NK-92 (cell line): ENCODE measurements around the gene NUDT1.
"Not testable (repeated sequence)": the region's sequence is repeated elsewhere in the genome, so short reads cannot be mapped to it uniquely, and the experiment has no call there.

Source experiments
- DNase-seq: peaks from one replicate; lab custom pipeline; 2025; ENCODE audit not compliant: unreplicated experiment; lab: John Stamatoyannopoulos, UW

The NUDT1 gene

DNA sequence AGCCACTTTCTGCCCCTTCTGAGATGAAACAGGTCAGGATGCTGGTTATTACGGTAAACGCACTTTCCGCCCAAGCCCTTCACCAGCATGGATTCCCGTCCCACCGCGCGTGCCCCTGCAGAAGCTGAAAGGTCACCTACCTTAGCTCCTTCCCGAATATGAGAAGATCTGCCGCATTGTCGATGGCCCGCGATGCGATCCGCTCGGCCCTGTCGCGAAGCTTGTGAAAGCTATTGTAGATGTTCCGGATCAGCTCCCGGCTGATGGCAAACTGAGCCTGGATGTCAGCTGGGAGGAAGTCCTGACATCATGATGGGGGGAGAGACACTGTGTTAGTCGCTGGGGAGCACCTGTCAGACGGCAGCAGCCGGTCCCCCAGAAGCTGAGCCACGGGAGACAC is 22.1 kb downstream of the NUDT1 start:
- no peak for DNase-seq

DNA sequence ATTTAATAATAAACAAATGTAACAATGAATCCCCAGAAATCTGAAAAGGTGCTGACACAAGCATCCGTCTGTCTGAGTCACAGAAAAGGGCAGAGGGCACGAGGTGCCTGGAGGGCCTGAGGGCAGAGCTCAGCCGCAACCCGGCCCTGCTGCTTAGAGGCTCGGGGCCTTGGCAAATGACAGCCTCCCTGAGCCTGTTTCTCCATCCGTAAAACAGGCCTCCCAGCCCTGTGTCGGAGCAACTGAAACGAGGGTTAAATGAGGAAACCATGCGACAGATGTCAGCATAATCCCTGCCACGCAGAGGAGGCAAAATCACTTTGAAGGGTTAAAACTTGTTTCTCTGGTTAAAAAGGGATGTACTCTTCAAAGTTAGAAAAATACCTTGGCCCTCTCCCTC is 24.9 kb downstream of the NUDT1 start:
- no peak for DNase-seq

DNA sequence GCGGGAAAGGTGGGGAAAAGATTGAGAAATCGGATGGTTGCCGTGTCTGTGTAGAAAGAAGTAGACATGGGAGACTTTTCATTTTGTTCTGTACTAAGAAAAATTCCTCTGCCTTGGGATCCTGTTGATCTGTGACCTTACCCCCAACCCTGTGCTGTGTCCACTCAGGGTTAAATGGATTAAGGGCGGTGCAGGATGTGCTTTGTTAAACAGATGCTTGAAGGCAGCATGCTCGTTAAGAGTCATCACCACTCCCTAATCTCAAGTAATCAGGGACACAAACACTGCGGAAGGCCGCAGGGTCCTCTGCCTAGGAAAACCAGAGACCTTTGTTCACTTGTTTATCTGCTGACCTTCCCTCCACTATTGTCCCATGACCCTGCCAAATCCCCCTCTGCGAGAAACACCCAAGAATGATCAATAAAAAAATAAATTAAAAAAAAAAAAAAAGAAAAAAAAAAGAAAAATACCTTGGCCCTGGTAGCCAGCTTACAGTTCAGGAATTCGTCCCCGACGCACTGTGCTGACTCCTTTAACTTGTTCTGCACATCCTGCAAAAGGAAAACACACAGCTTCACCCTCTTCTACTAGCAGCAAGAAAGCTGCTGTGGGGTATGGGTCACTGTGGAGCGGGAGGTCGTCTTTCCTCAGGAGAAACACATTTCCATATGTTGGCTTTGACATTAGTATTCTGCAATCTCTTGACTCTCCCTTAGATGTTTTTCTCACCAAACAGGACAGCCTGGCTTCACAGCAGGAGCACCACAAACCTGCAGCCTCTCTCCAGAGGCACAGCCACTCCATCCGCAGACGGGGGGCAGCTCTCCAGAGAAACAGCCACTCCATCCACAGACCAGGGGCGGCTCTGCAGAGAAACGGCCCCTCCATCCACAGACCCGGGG is 27.3 kb downstream of the NUDT1 start:
- DNase-seq: not testable (repeated sequence)

DNA sequence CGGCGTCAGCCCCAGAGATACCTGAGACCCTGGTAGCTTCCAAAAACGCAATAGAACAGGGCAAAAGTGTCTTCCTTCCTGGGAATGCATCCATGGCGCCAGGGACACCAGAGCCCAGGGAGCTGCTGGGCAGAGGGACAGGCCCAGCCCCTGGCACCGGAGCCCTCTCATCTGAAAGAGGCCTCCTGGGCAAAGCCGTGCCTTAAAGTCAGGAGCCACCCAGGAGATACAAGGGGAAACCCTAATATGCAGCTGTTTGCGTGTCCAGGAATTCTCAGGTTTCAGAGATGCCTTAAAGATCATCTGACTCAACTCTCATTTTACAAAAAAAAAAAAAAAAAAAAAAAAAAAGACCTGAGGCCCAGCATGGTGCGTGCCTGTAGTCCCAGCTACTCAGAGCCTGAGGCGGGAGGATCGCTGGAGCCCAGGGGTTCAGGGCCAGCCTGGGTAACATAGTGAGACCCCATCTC is 28.0 kb downstream of the NUDT1 start:
- no peak for DNase-seq

DNA sequence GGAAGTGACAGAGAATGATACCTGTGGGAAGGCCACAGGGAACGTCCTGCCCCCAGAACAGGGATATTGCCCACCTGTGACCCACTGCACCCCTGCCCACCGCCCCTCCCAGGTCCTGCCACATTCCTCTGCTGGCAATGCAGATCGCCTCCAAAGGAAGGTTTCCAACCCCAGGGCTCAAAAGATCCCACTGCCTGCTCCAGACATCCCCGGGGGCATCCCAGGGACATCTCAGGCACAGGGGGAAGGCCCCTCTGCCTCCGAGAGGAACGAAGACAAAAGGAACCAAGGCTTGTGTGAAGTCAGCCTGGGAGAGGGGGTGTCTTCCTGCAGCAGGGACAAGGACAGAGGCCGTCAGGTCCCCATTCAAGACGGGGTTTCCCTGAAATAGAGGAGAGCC is 28.5 kb downstream of the NUDT1 start:
- no peak for DNase-seq

DNA sequence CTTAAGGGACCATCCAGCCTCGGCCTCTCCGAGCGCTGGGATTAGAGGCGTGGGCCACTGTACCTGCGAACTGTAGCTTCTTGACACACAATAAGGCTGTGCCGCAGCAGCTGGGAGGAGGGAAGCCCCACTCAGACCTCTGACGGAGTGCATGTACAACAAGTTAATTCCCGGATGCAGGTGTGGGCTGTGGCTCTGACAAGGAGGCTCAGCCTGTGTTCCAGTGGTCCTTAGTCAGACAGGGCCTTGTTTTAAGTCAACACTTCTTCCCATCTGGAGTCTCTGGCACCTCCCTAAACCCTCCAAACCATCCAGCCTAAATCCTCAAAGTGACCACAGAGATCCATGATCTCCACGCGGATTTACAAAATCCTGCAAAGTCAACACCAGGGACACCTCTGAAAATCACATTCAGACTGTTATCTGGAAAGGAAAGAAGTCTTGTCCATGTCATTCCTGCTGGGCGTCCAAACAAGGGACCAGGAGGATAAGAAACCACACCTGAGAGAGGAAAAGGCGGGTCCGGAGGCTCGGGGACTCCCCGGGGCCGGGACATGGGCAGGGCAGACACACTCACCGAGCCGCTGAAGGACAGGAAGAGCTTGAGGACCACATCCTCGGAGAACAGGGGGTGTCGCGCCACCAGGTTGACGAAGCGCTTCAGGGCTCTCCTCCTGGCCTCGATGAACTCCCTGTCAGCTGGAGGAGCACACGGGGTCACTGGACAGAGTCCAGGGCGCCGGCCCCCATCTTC is 29.4 kb downstream of the NUDT1 start:
- no peak for DNase-seq

DNA sequence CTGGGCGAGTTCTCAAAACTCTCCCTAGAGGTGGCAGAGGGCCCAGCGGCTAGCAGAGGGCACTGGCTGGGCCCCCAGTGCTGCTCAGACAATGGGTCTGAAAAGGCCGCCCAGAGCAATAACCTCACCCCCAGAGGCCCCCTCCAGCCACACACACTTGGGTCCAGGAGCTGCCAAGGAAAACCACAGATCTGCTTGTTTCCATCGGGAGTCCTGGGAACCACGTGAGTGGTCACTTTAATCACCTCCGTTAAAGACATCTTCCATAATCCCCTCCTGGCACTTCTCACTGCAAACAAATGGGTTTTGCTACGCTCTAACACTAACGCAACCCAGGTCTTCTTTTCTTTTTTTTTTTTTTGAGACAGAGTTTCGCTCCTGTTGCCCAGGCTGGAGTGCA is 30.0 kb downstream of the NUDT1 start:
- no peak for DNase-seq

DNA sequence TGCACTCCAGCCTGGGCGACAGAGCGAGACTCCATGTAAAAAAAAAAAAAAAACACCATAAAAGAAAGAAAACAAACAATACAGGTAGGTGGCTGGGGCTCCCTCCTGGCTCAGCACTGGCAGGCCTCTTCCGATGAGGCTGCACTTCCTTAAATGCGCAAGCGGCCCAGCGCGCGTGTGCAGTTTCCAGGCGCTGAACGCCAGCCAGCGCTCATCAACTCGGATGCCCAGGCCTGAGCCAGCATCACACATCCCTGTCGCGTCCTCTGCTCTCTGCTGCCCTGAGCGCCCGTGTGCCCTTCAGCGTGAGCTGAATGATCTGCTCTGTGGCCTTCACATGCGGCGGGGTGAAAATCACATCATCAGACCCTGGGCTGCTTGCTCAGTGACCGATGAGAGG is 31.8 kb downstream of the NUDT1 start:
- DNase-seq: no peak

DNA sequence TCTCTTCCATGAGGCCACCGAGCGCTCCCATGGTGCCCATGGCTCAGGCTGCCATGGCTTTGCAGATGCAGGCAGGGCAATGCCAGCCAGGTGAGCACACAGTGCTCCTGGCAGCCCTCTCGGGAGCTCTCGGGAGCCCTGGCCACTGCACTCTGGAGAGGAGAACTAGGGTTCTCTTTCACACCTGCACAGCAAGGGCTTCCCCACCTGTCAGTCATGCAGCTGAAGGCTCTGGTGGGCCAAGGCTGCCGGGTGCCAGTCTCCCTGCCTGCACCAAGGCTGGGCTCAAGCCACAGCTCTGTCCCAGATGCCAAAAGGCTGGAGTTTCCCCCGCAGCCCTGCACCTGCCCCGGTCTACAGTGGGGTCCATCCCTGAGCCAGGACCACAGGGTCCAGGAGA is 32.6 kb downstream of the NUDT1 start:
- DNase-seq: no peak

DNA sequence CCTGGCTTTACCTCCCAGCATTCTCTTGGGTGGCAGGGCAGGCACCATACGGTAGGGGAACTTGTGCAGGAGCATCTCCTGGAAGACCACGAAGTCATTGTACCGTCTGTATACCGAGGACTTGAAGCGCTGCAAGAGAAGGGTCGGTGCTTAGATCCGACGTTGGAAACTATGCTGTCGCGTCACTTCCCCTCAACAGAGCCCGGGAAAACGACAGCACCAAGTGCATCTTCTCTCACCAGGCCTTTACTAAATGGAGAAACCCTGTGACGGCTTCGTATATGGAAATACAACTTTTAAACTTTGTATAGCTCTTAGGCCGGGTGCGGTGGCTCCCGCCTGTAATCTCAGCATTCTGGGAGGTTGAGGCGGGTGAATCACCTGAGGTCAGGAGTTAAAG is 33.1 kb downstream of the NUDT1 start:
- DNase-seq: no peak

DNA sequence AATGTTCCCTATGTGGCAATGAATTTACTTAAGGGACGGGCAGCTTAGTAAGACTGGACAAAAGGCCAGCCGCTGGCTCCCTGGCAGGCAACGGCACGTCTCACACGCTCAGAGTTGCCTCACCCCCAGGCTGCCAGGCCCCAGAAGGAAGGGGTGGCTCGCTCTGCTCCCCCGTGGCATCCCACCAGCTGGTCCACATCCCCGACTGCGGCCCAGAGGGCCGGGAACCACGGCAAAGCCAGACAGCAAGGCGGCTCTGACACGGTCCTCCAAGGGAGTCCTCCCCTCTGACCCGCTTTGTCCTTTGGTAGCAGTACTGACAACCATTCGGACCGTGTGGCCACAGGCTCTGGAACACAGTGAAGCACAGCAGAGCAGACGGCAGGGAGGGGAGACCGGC is 34.1 kb downstream of the NUDT1 start:
- DNase-seq: no peak

DNA sequence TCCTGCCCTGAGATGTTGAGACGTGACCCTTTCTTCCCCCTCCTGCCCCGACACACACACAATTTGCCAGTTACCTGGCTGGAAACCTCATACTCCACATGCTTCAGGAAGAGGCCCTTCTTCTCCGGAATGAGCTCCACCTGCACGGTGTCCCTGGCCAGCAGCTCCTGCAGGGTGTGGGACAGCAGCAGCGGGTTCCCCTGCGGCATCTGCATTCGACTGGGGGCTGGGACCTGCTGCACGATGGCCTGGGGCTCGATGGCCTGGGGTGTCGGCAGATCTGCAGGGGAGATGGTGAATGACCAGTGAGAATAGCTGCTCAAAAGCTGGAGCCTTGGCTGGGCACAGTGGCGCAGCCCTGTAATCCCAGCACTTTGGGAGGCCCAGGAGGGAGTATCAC is 36.0 kb downstream of the NUDT1 start:
- no peak for DNase-seq

DNA sequence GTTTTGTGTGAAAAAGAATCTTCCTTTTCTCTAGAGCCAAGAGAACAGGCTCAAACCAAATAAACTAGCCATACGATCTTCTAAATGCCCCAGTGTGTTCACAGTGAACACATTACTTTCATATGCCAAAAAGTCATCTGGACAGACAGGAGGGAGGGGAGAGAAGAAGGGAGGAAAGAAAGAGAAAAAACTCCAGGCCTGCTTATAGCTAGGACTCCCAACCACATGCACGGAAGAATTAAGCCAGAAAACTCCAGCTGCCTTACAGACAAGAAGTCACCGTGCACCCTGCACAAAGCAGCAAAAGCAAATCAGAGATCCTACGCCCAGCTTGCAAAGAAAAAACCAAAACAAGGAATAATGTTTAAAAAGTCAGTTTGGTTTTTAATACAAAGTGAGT is 37.9 kb downstream of the NUDT1 start:
- DNase-seq: no peak

DNA sequence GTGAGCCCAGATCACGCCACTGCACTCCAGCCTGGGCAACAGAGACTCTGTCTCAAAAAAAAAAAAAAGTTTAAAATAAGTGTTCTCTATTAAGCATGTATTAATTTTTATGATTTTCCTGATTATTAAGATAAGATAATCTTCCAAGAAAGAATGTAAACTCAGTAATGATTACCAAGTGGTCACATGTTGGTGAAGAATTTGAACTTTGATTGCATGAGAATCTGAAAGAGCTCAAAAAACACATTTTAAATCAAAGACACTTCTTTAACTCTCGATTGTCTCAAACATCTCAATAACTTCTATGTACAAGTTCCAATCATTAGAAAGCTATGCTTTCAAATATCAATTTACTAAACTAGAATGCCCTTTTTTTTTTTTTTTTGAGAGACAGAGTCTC is 38.4 kb downstream of the NUDT1 start:
- DNase-seq: no peak

DNA sequence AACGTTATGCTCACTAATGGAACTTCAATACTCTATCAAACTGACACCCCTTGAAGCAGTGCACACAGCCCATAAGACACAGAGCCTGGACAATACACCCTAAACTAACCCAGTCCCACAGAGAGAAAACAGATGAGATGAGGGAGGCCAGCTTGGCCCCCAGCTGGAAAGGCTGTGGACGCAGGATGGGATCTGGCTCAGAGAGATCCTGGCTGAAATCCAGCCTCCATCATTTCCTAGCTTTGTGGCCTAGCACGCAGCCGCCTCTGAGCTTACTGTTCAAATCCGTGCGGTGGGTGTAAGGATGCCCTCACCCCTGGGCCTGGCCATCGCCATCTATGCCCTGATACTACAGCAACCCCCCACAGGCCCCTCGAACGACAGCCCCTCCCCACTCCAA is 39.5 kb downstream of the NUDT1 start:
- DNase-seq: no peak

DNA sequence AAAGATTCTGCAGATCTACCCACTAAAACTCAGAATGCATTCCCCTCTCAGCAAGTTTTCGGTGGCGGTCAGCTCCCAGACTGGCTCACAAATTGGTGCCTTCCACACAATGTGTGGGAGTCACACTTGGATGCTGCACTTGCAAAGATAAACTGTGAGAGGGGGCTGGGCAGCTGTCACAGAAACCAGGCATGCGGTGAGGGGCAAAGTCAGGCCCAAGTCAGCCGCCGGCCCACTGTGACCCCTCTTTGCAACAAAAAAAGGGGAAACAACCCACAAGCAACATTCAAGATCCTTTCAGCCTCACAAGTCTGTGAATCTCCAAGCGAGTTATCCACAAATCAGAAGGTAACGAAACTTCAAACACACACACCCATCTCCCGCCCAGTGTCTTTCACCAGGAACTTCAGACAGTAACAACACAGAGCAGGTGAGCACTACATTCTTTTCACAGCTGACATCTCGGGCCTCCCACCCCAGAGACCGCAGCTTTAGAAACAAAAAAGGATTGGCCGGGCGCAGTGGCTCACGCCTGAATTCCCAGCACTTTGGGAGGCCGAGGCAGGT is 40.2 kb downstream of the NUDT1 start:
- no peak for DNase-seq

DNA sequence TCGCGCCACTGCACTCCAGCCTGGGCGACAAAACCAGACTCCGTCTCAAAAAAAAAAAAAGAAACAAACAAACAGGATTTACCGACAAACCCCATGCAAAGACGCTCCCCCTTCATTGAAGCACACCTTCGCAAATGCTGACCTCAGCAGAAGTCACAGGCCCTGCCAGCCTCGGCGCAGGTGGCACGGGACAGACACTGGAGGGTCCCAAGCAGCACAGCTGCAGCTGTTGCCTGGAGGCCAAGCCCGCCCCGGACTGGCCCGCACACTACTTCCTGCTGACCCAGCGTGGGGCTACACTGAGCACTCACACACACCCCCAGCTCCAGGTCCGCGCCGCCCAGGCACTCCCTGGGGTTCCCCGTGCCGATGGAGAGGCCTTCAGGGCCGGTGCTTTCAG is 41.0 kb downstream of the NUDT1 start:
- DNase-seq: no peak

DNA sequence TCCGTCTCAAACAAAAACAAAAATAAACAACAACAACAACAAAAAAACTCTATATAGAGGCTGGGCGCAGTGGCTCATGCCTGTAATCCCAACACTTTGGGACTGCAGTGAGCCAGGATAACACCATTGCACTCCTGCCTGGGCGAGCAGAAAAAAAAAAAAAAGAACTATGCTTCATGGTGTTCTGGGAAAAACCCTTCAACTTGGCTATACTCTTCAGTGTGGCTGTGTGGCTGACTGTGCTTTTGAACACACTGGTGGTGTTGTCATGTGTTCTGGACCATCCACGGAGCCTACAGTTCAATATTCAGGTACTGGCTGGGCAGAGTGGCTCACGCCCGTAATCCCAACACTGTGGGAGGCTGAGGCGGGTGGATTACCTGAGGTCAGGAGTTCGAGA is 45.7 kb downstream of the NUDT1 start:
- no peak for DNase-seq

DNA sequence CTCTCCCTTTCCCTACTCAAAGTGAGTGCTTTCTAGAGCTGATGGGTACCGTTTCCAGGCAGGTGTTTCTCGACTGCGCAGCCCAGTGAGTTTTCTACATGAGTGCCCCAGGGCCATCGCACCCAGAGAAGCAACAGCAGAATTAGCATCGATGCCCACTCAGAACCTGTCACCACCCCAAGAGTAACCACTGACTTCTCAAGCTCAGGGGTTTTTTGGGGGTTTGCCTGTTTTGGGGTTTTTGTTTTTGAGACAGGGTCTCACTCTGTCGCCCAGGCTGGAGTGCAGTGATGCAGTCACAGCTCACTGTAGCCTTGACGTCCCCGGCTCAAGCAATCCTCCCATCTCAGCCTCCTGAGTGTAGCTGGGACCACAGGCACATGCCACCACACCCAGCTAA is 46.5 kb downstream of the NUDT1 start:
- DNase-seq: no peak

DNA sequence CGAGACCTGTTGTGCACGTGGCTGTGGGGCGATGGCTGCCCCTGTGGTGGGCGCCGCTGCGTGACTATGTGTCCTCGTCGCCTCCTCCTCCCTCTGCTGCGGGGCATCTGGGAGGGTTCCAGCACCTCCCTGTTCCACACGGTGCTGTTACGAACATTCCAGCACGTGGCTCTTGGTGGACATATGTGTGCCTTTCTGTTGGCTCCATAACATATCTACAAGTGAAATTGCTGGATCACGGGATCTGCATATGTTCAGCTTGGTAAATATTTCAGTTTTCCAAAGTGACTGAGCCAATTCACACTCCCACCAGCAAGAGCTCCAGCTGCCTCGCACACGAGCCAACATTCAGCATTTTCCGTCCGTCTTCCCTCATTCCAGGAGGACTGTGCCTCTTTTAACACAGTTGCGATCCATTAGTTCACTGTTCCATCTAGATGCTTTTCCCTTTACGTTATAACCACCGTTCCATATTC is 47.1 kb downstream of the NUDT1 start:
- DNase-seq: no peak

DNA sequence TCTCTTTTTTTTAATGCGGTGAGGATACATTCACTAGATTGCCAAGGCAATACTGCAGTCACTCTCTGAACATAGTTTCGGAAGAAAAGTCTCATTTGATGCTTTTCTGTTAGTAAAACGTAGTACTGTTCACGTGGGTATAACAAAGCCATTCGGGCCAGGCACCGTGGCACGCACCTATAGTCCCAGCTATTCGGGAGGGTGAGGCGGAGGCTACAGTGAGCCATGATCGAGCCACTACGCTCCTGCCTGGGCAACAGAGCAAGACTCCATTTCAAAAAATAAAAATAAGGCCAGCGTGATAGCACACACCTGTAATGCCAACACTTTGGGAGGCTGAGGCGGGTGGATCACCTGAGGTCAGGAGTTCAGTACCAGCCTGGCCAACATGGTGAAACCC is 47.6 kb downstream of the NUDT1 start:
- no peak for DNase-seq

DNA sequence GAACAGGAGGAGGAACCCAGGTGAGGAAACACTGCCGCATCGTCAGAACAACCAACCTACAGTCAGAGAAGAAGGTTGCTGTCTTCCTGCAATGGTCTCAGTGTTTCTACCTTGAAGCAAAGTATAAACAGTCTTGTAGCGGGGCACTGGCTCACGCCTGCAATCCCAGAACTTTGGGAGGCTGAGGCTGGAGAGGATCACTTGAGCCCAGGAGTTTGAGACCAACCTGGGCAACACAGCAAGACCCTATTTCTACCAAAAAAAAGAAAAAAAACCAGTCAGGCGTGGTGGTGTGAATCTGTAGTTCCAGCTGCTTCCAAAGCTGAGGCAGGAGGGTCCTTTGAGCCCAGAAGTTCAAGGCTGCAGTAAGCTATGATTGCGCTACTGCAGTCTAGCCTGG is 48.9 kb downstream of the NUDT1 start:
- no peak for DNase-seq
